HepG2 (cell line): ENCODE results near the gene SDC3. TPM values are rescaled to one million over a fixed set of nuclear protein-coding genes. Genes with fewer than 3 reads are reported as not detected.

ENCODE experiments used
- CEBPG ChIP-seq: IDR thresholded peaks from 2 replicates; pipeline ENCODE4 v1.6.1; 2016
- DMAP1 ChIP-seq: IDR thresholded peaks from 2 replicates; pipeline ENCODE4 v1.6.1; 2016
- FOXK2 ChIP-seq: fragments of 450-650 bp; IDR thresholded peaks from 2 replicates; pipeline ENCODE4 v1.6.1; 2016
- GATAD1 ChIP-seq: IDR thresholded peaks from 2 replicates; pipeline ENCODE4 v1.6.1; 2016; ENCODE audit warnings: missing genetic modification reagents, missing compliant biosample characterization
- HDAC6 ChIP-seq: fragments of 200-600 bp; sonication (generic); IDR thresholded peaks from 2 replicates; pipeline ENCODE4 v1.7.0; 2017; ENCODE audit warnings: mild to moderate bottlenecking, antibody characterized with exemption, low read length, low read depth
- HOXA9 ChIP-seq: sonication (generic); formaldehyde crosslinking; IDR thresholded peaks from 2 replicates; pipeline ENCODE4 v1.8.1; 2022; ENCODE audit warnings: missing genetic modification reagents, mild to moderate bottlenecking, moderate library complexity, borderline replicate concordance
- MAFF ChIP-seq: IDR thresholded peaks from 2 replicates; pipeline ENCODE4 v1.6.1; 2011; ENCODE audit warnings: low read depth, low read length, improper control_type of control experiment
- PCBP1 ChIP-seq: fragments of 200-400 bp; formaldehyde crosslinking; IDR thresholded peaks from 2 replicates; pipeline ENCODE4 v1.6.1; 2017; ENCODE audit warnings: mild to moderate bottlenecking, low read depth, low read length, borderline replicate concordance
- PITX1 ChIP-seq: sonication (generic); formaldehyde crosslinking; IDR thresholded peaks from 2 replicates; pipeline ENCODE4 v1.5.1; 2020; ENCODE audit warnings: mild to moderate bottlenecking, missing genetic modification reagents
- SOX13 ChIP-seq, 3 experiments: fragments of 450-650 bp in 1 of 3; sonication (generic) in 1 of 3; formaldehyde crosslinking in 1 of 3; IDR thresholded peaks in 2 of 3; conservative IDR thresholded peaks in 1 of 3; 2 replicates each; pipeline versions ENCODE4 v1.5.0 to v1.6.1; 2016 to 2020; ENCODE audit warnings: antibody characterized with exemption in 1 of 3, mild to moderate bottlenecking in 1 of 3, missing compliant biosample characterization in 1 of 3, missing genetic modification reagents in 1 of 3, moderate library complexity in 1 of 3
- SPEN ChIP-seq: sonication (generic); formaldehyde crosslinking; IDR thresholded peaks from 2 replicates; pipeline ENCODE4 v1.5.1; 2020; ENCODE audit warnings: low read depth, mild to moderate bottlenecking, missing genetic modification reagents
- ZFP90 ChIP-seq: sonication (generic); formaldehyde crosslinking; IDR thresholded peaks from 2 replicates; pipeline ENCODE4 v1.8.0; 2022; ENCODE audit warnings: missing genetic modification reagents, mild to moderate bottlenecking, inconsistent platforms, borderline replicate concordance
- ZNF33A ChIP-seq: sonication (generic); formaldehyde crosslinking; IDR thresholded peaks from 2 replicates; pipeline ENCODE4 v1.5.1; 2020; ENCODE audit warnings: missing genetic modification reagents, mild to moderate bottlenecking, moderate library complexity, borderline replicate concordance
- ZNF777 ChIP-seq: sonication (generic); formaldehyde crosslinking; IDR thresholded peaks from 2 replicates; pipeline ENCODE4 v1.4.0; 2020; ENCODE audit warnings: missing genetic modification reagents
- polyA plus RNA-seq, 8 experiments: library from polyadenylated mRNA; depleted of rRNA in 3 of 8; stranded (reverse) in 7 of 8; unstranded in 1 of 8; fragments of >200 nt; fragmentation: Illumina TruSeq in 4 of 8; extraction: Trizol in 4 of 8; gene quantifications; 2 replicates each; pipeline versions ENCODE4 v1.2.1 to v1.2.3, GENCODE V29; 2011 to 2016; ENCODE audit warnings: low read depth in 4 of 8, missing spikeins in 1 of 8, mixed read lengths in 1 of 8; ENCODE audit not compliant: insufficient read depth in 1 of 8
- total RNA-seq, 5 experiments: library from RNA; depleted of rRNA; stranded (reverse); fragments of >200 nt; fragmentation: Illumina TruSeq; extraction: Trizol; gene quantifications; 2 replicates each; pipeline ENCODE4 v1.2.3, GENCODE V29; 2016; ENCODE audit warnings: low read depth in 1 of 5
- TF ChIP-seq, protein P1 (sequence below): sonication (generic); formaldehyde crosslinking; IDR thresholded peaks from 2 replicates; pipeline ENCODE4 v1.4.0; 2020; ENCODE audit warnings: missing genetic modification reagents
- TF ChIP-seq, protein P2 (sequence below): sonication (generic); formaldehyde crosslinking; IDR thresholded peaks from 2 replicates; pipeline ENCODE4 v1.5.0; 2020; ENCODE audit warnings: mild to moderate bottlenecking, missing genetic modification reagents, borderline replicate concordance
- TF ChIP-seq, protein P3 (sequence below): sonication (generic); formaldehyde crosslinking; conservative IDR thresholded peaks from 2 replicates; pipeline ENCODE4 v1.8.0; 2022; ENCODE audit warnings: mild to moderate bottlenecking, moderate library complexity, missing genetic modification reagents
- TF ChIP-seq, protein P4 (sequence below): sonication (generic); formaldehyde crosslinking; IDR thresholded peaks from 2 replicates; pipeline ENCODE4 v1.4.0; 2020; ENCODE audit warnings: mild to moderate bottlenecking, missing genetic modification reagents

SDC3 gene
- total and polyA plus RNA-seq, 2 of the 13 experiments (the other 11 are each of a cell fraction or from before 2014, with no cell fraction given), result 0.49 to 0.84 TPM

DNA sequence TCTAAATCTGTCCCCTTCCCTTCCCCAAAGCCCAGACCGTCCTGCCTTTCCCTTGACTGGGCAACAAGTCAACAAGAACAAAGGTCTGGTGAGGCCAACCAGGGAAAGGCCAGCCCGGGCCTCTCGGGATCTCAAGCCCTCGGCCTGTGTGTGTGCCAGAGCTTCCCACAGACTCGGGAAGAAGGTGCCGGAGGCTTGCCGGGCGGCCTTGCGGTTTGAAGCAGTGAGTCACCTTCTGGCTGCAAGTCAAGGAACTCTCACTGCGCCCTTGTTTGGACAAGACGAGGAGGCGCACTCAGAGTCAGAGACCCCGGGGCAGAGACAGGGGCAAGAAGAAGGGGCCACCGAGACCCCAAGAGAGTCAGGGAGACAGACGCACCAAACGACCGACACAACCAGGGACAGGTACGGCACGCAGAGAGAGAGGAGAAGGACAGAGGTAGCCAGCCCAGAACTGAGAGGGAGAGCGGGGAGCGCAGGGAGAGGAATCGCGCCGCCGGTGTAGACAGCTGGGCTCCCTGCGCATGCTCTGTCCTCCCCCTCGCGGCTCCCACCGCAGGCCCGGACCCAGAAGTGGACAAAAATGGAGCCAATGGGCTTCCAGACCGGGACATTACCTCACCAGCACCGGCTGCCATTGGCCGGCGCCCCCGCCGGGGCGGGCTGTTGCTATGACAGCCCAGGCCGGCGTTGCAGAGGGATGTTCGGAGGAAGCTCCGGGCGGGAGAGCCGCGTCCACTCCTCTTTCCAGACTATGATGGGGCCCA is 84.4 kb downstream of the SDC3 start (continued):
- TF ChIP-seq, protein P1, sequence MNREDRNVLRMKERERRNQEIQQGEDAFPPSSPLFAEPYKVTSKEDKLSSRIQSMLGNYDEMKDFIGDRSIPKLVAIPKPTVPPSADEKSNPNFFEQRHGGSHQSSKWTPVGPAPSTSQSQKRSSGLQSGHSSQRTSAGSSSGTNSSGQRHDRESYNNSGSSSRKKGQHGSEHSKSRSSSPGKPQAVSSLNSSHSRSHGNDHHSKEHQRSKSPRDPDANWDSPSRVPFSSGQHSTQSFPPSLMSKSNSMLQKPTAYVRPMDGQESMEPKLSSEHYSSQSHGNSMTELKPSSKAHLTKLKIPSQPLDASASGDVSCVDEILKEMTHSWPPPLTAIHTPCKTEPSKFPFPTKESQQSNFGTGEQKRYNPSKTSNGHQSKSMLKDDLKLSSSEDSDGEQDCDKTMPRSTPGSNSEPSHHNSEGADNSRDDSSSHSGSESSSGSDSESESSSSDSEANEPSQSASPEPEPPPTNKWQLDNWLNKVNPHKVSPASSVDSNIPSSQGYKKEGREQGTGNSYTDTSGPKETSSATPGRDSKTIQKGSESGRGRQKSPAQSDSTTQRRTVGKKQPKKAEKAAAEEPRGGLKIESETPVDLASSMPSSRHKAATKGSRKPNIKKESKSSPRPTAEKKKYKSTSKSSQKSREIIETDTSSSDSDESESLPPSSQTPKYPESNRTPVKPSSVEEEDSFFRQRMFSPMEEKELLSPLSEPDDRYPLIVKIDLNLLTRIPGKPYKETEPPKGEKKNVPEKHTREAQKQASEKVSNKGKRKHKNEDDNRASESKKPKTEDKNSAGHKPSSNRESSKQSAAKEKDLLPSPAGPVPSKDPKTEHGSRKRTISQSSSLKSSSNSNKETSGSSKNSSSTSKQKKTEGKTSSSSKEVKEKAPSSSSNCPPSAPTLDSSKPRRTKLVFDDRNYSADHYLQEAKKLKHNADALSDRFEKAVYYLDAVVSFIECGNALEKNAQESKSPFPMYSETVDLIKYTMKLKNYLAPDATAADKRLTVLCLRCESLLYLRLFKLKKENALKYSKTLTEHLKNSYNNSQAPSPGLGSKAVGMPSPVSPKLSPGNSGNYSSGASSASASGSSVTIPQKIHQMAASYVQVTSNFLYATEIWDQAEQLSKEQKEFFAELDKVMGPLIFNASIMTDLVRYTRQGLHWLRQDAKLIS, result no peak
- TF ChIP-seq SPEN (CRISPR knock-in tag) (0 out of 2 replicates have a peak, but pooled peaks have one; percentile 25), SOX13 (IDR thresholded peaks at IDR 0.05) (no peak), SOX13 (CRISPR knock-in tag; conservative IDR thresholded peaks at IDR 0.05 in 1 of 2, IDR thresholded peaks at IDR 0.05 in 1 of 2) (no peak), FOXK2 (no peak), HDAC6 (no peak), CEBPG (CRISPR knock-in tag) (peak; percentile 22; the same call in 1 of the 2 replicates), MAFF (no peak), ZFP90 (peak; percentile 27; the same call in 1 of the 2 replicates), ZNF777 (CRISPR knock-in tag) (peak; percentile 47; the same call in 1 of the 2 replicates), PITX1 (0 out of 2 replicates have a peak, but pooled peaks have one; percentile 22), GATAD1 (peak; percentile 42; the same call in 1 of the 2 replicates), ZNF33A (no peak), HOXA9 (CRISPR knock-in tag) (no peak), PCBP1 (no peak), DMAP1 (CRISPR knock-in tag) (no peak)
- TF ChIP-seq, protein P2, sequence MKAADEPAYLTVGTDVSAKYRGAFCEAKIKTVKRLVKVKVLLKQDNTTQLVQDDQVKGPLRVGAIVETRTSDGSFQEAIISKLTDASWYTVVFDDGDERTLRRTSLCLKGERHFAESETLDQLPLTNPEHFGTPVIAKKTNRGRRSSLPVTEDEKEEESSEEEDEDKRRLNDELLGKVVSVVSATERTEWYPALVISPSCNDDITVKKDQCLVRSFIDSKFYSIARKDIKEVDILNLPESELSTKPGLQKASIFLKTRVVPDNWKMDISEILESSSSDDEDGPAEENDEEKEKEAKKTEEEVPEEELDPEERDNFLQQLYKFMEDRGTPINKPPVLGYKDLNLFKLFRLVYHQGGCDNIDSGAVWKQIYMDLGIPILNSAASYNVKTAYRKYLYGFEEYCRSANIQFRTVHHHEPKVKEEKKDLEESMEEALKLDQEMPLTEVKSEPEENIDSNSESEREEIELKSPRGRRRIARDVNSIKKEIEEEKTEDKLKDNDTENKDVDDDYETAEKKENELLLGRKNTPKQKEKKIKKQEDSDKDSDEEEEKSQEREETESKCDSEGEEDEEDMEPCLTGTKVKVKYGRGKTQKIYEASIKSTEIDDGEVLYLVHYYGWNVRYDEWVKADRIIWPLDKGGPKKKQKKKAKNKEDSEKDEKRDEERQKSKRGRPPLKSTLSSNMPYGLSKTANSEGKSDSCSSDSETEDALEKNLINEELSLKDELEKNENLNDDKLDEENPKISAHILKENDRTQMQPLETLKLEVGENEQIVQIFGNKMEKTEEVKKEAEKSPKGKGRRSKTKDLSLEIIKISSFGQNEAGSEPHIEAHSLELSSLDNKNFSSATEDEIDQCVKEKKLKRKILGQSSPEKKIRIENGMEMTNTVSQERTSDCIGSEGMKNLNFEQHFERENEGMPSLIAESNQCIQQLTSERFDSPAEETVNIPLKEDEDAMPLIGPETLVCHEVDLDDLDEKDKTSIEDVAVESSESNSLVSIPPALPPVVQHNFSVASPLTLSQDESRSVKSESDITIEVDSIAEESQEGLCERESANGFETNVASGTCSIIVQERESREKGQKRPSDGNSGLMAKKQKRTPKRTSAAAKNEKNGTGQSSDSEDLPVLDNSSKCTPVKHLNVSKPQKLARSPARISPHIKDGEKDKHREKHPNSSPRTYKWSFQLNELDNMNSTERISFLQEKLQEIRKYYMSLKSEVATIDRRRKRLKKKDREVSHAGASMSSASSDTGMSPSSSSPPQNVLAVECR (CRISPR knock-in tag), result 0 out of 2 replicates have a peak, but pooled peaks have one; percentile 25
- TF ChIP-seq, protein P3, sequence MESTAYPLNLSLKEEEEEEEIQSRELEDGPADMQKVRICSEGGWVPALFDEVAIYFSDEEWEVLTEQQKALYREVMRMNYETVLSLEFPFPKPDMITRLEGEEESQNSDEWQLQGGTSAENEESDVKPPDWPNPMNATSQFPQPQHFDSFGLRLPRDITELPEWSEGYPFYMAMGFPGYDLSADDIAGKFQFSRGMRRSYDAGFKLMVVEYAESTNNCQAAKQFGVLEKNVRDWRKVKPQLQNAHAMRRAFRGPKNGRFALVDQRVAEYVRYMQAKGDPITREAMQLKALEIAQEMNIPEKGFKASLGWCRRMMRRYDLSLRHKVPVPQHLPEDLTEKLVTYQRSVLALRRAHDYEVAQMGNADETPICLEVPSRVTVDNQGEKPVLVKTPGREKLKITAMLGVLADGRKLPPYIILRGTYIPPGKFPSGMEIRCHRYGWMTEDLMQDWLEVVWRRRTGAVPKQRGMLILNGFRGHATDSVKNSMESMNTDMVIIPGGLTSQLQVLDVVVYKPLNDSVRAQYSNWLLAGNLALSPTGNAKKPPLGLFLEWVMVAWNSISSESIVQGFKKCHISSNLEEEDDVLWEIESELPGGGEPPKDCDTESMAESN (CRISPR knock-in tag), result no peak
- TF ChIP-seq, protein P4, sequence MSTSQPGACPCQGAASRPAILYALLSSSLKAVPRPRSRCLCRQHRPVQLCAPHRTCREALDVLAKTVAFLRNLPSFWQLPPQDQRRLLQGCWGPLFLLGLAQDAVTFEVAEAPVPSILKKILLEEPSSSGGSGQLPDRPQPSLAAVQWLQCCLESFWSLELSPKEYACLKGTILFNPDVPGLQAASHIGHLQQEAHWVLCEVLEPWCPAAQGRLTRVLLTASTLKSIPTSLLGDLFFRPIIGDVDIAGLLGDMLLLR (CRISPR knock-in tag), result no peak
